ENCODE results near the gene GTF3C4. TPM values are rescaled to one million over a fixed set of nuclear protein-coding genes. Genes with fewer than 3 reads are reported as not detected.

Gene GTF3C4
- polyA plus RNA-seq, 1 of the 3 experiments (the other 2 are of a cell fraction): 2.8 TPM

- Histone ChIP-seq H3K36me3 (replicated peaks in 1 of 2; ENCODE audit: control insufficient read depth in 1 of 2, insufficient read depth in 2 of 2, low read length in 1 of 2) (peaks cover 45 to 72% of the 10 kb centered on the region in 2 experiments), H3K79me2 (ENCODE audit: insufficient read depth) (no peaks in the 10 kb centered on the region), H3F3A (replicated peaks; ENCODE audit: insufficient read depth) (peaks cover 6% of the 10 kb centered on the region), H3K9ac (no peak overlapping the region), H3K4me2 (no peak overlapping the region), H3K27me3 (ENCODE audit: insufficient read depth) (no peaks in the 10 kb centered on the region), H2AFZ (ENCODE audit: low read depth) (no peak overlapping the region), H3K9me2 (no peaks in the 10 kb centered on the region), H3K9me3 (no peaks in the 10 kb centered on the region), H3K4me3 (ENCODE audit: low read depth in 2 of 2, low read length in 1 of 2) (no peak overlapping the region), H3K27ac (ENCODE audit: low read depth in 2 of 2, low read length in 1 of 2) (no peak overlapping the region), H3K4me1 (ENCODE audit: control insufficient read depth in 1 of 2, insufficient read depth in 2 of 2, low read depth in 1 of 2, low read length in 1 of 2) (no peaks in the 10 kb centered on the region), H4K20me1 (ENCODE audit: insufficient read depth) (peaks cover 3% of the 10 kb centered on the region; the same call in 1 of the 2 replicates)
- ChIA-PET CTCF (no interaction called here), POLR2A (no interaction called here)
- 99% methylated on average over 3 of the region's 3 CpGs for WGBS (ENCODE audit: low lambda C conversion rate)
- no peak for TF ChIP-seq GATA2 (CRISPR knock-in tag; IDR thresholded peaks at IDR 0.05)
- no peak for DNase-seq
Measured at GRCh38 chr9:132634327-132634726, 35.9 kb upstream of the GTF3C4 start.

GRCh38 chr9:132637351-132637750 lies 32.9 kb upstream of the GTF3C4 start:
- 90% methylated on average over 12 of the region's 12 CpGs for WGBS (ENCODE audit: low lambda C conversion rate)
- ChIA-PET POLR2A (no interaction called here), CTCF (no interaction called here)
- Histone ChIP-seq H3K9me3 (no peaks in the 10 kb centered on the region), H3K4me2 (no peak overlapping the region), H3K36me3 (replicated peaks in 1 of 2; ENCODE audit: control insufficient read depth in 1 of 2, insufficient read depth in 2 of 2, low read length in 1 of 2) (peaks cover 40 to 73% of the 10 kb centered on the region in 2 experiments), H3F3A (replicated peaks; ENCODE audit: insufficient read depth) (peaks cover 6% of the 10 kb centered on the region), H3K27ac (ENCODE audit: low read depth in 2 of 2, low read length in 1 of 2) (no peak overlapping the region), H3K27me3 (ENCODE audit: insufficient read depth) (no peaks in the 10 kb centered on the region), H3K4me3 (ENCODE audit: low read depth in 2 of 2, low read length in 1 of 2) (no peak overlapping the region), H3K4me1 (ENCODE audit: control insufficient read depth in 1 of 2, insufficient read depth in 2 of 2, low read depth in 1 of 2, low read length in 1 of 2) (no peaks in the 10 kb centered on the region), H4K20me1 (ENCODE audit: insufficient read depth) (no peaks in the 10 kb centered on the region), H3K9me2 (no peaks in the 10 kb centered on the region), H3K9ac (no peak overlapping the region), H2AFZ (ENCODE audit: low read depth) (no peak overlapping the region), H3K79me2 (ENCODE audit: insufficient read depth) (no peaks in the 10 kb centered on the region)
- no peak for DNase-seq
- no peak for TF ChIP-seq NRF1 (IDR thresholded peaks at IDR 0.05; ENCODE audit: low read depth, low read length)
- TF ChIP-seq TAF1 (IDR thresholded peaks at IDR 0.05; ENCODE audit: borderline replicate concordance, low read depth, low read length): no peak
- TF ChIP-seq REST (IDR thresholded peaks at IDR 0.05; ENCODE audit: low read depth, low read length): no peak
- TF ChIP-seq RCOR1 (IDR thresholded peaks at IDR 0.05; ENCODE audit: low read length): no peak
- TF ChIP-seq MXI1 (IDR thresholded peaks at IDR 0.05; ENCODE audit: low read depth, low read length): no peak
- no peak for TF ChIP-seq ZBTB33 (IDR thresholded peaks at IDR 0.05; ENCODE audit: borderline replicate concordance, low read depth)
- TF ChIP-seq SMC3 (IDR thresholded peaks at IDR 0.05; ENCODE audit: low read depth, low read length): no peak
- TF ChIP-seq EP300 (IDR thresholded peaks at IDR 0.05; ENCODE audit: borderline replicate concordance in 1 of 2, low read depth in 1 of 2, low read length in 1 of 2): no peak
- no peak for TF ChIP-seq RFX5 (IDR thresholded peaks at IDR 0.05; ENCODE audit: low read length)
- no peak for TF ChIP-seq GABPA (IDR thresholded peaks at IDR 0.05; ENCODE audit: low read depth)
- TF ChIP-seq FOXM1 (IDR thresholded peaks at IDR 0.05; ENCODE audit: low read depth): no peak
- TF ChIP-seq RAD21 (IDR thresholded peaks at IDR 0.05; ENCODE audit: low read length): no peak
- no peak for TF ChIP-seq IRF3 (IDR thresholded peaks at IDR 0.05; ENCODE audit: low read depth, low read length)
- TF ChIP-seq GATA2 (CRISPR knock-in tag; IDR thresholded peaks at IDR 0.05): no peak
